GM21515 (cell line): ENCODE results near the gene HES6.

Experiments used
- ATAC-seq: cut with Tn5 transposase; IDR thresholded peaks from one replicate; pipeline ENCODE4 v1.9.1; 2021; ENCODE audit not compliant: unreplicated experiment

HES6 gene, protein sequence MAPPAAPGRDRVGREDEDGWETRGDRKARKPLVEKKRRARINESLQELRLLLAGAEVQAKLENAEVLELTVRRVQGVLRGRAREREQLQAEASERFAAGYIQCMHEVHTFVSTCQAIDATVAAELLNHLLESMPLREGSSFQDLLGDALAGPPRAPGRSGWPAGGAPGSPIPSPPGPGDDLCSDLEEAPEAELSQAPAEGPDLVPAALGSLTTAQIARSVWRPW

DNA sequence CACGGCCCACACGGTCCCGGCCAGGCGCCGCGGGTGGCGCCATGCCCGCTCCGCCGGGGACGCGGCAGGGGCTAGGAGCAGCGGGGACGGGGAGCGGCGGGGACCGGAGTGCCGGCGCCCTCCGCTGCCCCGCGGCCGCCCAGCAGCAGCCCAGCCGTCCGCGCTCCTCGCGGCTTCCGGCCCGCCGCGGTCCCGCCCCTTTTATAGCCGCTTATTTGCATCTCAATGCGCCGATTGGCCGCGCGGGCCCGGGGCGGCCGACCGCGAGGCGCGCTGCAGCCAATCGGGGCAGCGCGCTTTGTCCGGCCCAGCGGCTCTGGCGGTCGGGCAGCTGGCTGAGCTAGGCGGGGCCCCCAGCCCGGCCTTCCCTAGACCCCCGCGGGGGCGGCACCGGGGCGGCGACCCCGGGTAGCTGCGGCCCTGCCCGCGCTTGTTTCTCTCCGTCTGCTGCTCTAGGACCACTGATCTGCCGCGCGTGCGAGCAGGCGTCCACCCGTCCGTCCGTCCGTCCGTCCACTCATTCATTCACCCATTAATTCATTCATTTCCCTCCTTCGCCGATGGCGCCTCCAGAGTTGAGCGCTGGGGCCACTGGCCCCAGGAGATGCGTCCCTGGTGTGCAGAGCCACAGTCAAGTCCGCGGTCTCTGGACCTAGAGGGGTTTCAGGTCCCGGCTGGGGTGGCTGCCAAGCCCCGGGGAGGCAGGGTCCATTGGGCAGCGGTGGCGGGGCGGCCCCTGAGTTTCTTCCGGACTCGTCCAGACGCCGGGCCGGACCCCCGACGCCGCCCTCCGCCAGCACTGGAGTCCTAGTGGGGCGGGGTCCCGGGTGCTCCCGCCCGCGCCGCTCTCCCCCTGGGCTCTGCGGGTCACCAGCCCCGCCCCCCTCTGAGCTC, at the start of gene HES6:
TSS of gene HES6 (minus strand) at position 176 of the 894 bp plus-strand sequence. CDS start at position 43, 133 bp downstream.
- peak; percentile 79 for ATAC-seq

DNA sequence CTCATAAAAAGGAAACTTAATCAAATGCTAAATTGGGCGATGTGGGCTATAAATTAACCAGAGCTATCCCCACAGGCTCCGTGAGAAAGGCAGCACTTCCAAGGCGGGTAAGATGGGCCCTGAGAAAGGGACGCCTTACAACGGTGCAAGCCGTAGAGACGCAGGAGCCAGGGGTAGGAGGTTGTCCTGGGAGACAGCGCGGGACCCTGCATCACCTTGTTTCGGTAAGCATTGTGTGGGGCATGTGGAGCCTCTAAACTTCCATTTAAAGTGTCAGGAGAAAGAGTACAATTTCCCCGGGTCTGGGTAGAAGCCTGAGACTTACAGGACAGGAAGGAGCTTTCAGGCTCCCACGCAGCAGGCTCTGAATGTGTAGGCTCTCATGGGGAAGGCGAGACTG, 49.7 kb upstream of the HES6 start:
- ATAC-seq = no peak

DNA sequence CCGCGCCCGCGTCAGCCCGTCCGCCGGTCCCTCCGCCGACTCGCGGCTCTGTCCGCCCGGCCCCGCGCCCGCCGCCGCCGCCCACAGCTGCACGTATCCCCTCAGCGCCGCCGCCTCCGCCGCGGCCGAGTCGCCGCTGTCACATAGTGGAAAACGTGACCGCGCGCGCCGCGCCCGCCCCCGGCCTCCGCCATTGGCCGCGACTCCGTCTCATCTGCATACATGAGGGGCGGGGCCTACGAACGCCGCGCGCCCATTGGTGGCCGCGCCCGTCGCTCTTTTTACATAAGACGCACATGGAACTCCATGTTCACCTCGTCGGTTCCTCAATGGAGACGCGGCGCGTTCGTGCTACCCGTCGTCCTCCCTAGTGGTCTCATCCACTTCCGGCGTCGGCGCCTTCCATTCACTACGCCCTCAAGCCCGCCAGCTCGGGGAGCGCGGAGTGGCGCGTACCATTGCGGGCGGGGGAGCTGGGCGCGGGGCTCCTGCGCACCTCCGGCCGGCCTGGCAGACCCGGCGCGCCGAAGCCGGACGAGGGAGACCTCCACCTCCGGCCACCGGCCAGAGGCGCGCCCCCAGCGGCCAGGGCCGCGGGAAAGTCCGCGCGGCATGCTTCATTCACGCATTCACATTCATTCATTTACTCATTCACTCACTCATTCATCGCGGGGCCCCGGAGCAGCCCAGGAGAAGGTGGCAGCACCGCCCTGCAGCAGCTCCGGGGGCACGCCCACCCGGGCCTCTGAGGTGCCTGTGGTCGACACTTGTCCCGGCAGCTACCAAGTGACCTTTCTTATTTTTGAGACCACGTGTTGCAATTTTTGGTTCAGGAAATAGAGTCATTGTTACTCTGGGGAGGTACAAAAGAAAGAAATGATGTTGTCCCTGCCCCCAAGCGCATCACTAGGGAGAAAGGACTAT, 49.1 kb upstream of the HES6 start:
- peak; percentile 87 for ATAC-seq

DNA sequence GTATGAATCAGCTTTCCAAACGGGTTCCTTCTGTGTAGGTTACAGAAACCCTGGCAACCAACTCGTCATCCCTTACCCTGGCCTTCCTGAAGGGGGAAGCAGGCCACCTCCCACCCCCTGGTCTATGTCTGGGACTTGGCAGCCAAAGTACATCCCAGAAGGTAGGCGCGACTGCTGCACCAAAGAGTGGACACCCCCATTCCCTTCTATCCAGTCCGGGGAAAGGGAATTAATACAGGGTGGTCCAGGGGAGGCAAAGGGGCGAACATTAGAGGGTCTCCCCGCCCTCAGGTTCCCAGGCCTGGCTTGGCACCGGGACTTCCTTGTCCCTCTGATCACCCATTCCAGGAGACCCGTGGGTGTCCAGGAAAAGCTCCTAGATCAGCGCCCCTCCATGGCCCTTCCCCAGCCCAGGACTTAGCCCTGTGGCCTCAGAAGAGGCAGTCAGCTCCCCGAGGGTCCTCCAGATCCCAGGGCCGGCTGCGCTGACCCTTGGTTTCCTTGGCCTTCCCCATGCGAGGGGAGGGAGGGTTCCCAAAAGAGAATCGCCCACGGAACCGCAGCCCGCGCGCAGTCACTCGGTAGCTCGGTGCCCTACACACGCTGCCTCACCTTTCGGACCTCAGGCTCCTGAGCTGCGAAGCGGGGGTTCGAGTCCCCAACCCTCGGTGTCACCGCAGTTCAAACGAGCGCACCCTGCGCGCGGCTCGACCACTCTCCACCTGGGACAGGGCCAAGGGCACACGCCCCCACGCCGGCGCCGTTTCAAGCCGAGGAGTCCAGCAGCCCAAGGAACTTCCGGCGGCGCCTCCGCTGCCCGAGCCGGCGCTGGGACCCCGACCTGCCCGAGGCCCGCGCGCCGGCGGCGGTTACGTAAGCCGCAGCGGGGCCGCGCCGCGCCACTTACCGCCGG, 48.2 kb upstream of the HES6 start, which contains the start of gene PER2:
TSS of gene PER2 (minus strand) at position 874 of the 913 bp plus-strand sequence. CDS start 10,674 bp downstream, outside the sequence.
- ATAC-seq = peak; percentile 38

DNA sequence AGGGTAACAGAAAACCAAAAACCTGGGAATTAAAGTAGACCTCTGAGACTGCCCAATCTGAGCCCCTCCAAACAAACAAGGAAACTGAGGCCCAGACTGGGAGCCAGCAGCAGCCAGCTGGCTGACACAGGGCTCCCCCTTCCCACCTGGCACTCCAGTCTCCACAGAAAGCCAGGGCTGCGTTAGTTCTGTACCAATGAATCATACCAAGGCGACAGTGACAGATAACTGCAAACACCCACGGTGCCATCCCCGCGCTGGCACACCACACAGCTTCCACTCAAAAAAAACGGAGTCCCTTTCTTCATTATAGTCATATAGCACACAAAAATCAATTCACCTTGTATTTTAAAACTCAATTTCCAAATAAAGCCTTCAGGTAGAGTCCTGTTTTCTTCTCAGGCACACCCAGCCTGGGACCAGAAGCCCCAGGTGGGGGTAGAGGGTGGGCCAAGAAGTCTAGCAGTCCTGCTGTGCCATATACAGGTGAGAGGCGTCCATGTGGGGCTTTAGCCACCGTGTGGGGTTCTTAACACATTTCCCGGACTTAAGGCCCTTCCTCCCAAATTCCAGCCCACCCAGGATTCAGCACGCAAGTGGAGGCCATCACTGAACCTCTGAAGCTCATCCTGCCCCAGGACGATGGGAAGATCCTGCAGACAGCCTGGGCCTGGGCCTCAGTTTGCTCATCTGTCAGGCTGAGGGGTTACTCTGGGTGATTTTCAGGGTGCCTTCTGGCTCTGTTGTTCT, 47.3 kb upstream of the HES6 start:
- no peak for ATAC-seq

DNA sequence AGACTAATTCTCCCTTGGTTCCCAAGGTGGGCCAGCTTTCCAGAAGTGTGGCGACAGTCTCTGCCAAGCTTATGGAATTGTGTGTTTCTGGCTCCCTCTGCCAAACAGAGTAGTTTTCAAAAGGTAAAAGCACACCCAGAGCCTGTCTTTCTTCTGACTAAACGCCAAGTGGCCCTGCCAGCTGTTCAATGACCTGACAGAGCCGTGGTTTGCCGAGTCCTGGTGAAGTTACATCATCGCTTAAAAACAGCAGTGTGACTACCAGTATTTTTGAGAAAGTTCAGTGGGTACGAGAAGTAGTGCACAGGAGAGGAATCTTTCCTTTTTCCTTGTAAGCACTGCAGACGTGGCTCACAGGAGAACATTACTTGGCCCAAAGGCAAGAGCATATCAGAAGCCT, 46.7 kb upstream of the HES6 start:
- no peak for ATAC-seq

DNA sequence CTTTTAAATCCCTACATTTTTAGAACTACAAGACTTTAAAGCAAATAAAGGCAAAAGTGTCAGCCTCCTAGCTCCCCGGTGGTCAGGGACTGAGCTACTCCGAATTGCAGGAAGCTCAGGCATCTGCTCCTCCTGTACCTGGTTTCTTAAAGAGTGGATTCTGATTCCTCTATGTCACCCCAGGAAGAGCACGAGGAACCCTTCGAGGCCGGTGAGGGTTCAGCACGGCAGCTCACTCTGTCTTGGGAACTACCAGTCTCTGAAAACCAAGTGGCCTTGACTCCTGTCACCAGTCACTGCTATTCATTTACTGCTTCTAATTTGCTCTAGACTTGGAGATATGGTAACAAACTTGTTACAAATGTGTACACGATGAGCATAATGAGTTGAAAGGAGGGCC, 46.3 kb upstream of the HES6 start:
- no peak for ATAC-seq

DNA sequence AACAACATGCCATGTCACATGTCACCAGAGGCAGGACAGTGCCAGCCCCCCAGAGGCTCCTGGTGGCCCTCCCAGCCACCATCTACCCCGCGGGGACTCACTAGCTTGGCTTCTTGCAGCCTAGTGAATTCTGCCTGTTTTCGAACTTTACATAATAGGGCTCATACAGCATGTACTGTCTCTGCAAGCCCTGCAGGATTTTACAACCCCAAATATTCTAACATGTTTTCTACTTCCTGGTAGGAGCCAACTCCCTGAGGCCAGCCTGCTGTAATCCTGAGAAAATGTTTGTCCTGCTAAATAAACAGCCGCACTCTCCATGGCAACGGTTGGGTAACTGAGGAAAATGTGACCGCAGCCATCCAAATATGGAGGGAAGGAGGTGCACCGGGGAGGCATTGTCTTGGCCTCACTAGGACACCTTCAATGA, 45.8 kb upstream of the HES6 start:
- ATAC-seq = no peak

DNA sequence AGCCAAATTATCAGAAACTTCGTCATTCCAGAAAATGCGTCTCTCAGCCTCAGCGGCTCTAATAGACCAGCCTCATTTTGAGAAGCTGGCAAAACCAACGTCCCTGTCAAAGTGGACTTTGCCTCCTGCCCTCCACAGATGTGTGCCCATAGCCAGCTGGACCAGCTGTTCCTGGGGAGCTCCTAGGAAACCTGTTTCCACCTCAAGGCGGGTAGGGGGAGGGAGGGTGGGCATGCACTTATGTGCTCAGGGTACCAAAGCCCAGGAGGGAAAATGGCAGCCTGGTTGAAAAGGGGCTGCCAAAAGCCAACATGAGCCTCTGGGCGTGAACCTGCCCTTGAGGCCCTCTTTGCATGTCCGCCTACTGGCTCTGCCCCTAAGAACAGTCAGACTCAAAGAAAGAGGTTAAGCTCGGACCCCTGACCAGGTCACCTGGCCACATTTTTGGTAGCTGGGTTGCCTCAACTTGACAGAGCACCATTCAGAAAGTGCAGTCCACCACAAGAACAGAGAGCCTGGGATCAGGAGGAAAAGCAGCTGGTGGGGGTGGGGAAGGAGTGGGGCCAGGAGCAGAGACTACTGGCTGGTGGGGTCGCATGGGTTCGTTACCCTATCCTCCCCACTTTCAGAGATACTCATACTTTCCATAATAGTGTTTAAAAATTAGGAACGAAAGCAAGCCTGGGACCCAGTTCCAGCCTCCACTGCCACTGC, 45.1 kb upstream of the HES6 start:
- ATAC-seq = no peak

DNA sequence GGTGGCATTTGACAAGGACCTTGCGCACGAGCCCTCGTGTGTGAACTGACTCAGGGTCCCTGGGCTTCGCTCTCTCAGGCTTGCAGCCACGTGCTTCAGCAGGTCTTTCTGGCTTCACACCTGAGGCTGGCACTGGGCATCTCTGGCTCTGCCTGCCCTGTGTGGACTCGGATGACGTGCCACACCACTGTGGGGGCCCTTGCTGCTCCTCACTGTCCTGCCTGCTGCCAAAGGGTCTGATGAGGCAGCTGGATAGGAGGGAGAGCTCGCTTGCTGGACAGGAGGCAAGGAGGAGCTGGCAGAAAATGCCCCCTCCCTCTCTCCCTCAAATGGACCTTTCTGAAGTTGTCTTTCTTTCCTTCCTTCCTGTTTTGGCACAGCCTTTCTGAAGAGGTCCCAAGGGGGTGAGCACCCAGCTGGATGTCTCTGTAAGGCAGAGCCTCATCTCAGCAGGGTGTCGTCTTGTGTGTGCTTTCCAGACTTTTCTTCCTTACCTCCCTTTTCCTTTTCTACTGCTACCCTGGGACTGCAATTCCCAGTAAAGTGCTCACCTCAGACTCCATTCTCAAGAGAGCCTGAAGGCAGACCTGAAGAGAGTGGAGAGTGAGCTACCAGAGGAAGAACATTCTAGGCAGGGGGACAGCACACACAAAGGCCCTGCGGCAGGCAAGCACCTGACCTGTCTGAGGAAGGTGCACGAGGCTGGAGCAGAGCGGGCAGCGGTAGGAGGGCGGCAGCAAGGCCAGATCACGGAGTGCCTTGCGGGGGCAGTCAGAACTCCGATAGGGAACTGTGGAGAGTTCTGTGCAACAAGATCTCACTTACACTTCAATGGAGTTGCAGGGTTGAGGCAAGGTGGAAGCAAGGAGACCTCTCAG, 43.3 kb upstream of the HES6 start:
- no peak for ATAC-seq

DNA sequence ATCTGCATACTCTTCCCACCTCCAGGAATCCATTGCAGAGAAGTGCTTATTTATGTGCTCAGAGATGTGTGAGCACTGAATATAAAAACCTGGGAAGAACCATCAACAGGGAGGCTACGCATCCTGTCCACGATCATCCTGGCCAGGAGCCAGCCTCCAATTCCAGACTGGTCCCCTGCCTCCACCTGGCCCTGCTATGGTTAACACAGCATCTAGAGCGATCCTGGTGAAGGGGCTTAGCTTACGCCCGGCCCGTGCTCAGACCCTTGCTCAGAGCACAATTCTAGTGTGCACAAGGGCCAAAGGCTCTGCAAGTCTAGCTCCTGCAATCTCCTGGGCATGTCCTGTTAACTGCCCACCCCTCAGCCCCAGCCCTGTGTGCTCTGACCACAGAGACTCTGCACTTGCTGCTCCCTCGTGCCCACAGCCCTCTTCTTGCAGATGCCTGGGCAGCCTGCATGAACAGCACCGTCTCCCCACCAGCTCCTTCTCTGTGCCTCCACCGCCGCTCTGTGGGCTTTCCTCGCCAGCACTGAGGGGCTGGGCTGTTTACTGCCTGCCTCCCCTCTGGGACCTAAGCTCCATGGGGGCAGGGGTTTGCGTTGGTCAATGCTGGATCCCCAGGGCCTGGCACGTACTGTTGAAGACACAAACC, 42.1 kb upstream of the HES6 start:
- ATAC-seq = no peak

DNA sequence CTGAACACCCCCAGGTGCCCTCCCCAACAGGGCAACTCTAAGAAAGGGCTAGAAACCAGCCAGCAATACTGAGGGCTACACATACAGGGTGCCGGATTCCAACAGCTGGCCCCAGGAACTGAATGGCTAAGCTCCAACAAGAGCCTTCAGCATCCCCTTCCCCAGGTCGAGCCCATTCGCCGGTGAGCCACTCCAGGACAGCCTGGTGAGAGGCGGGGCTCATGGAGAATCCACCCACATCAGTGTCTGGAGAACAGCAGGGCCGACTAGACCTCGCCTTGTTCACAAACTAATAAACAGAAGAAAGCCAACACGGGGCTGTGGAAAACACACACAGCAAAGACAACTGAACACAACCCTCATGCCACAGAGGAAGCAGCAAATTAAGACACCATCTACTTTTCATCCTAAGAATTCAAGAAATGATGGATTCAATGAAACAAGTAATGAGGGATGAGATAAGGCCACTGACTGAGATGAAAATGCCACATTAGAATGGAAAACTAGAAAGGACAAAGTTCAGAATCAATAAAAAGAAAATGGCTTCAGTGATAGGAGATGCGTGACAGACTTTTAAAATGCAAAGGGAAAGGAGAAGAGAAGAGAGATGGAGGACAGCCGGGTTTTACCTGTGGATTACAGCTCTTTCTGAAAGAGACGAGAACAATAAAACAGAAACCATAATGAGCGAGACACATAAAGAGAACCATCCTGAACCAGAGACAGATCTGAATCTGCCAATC, 40.4 kb upstream of the HES6 start:
- ATAC-seq = no peak

DNA sequence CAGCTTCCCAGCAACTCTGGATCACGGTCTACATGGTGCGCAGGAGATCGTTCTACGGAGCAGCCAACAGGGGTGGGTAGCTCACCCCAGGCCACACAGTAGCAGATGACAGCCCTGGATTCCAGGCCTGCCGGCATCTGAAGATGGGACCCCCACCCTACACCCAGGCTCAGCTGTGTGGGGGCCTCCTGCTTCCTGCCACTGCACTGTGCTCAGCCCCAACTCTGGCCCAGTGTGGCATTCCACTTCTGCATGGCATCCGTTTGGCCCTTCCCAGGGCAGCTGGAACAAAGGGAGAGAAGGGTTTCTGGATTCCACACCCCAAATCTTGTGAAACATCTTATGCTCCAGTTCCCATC, 39.5 kb upstream of the HES6 start:
- ATAC-seq = no peak

DNA sequence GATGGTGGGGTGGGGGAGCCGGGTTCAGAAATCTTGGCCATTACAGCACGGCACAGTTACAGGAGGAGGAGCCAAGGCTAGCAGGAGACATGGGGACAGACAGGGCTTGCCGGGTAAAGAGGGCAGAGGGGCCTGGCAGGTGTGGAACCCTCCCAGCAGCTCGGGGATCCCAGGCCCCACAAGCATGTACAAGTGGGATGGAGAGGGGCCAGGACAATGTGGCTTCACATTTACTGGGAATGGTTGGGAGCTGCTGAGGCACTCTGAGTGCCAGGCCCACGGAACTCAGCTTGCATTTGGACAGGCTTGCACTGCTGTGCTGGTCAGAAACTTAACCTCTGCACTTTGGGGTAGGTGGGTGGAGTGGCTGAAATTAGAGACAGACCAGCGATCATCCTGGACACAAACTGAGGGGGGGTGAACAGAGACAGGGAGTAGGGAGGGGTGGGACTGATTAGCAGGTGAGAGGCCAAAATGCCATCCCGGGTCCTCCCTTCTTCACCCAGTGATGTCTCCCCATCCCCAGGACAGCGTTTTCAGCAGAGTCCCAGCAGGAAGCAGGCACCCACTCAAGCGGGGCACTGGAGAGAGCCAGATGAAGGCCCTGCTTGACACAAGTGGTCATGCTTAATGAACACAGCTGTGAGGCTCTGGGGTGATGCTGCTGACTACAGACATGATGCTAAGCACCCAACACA, 38.9 kb upstream of the HES6 start:
- no peak for ATAC-seq

DNA sequence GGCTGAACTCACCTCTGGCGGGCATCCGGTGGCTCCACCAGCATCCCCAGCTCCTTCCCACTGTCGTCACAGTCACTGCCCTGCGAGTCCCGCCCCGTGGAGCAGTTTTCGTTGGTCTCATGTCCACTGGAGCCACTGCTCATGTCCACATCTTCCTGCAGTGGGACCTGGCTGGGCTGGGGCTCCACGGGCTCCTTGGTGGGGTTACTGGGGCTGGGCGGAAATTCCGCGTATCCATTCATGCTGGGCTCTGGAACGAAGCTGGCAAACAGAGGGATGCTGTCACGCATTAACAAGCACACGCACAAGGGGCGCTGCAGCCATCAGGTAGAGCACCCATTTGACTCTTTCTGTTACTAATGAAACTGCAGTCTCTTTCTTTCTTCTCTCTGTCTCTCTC, 37.9 kb upstream of the HES6 start:
- ATAC-seq = no peak
